ENCODE measurements around the gene KANSL1. TPM values are rescaled to one million over a fixed set of nuclear protein-coding genes. Genes with fewer than 3 reads are reported as not detected.

KANSL1 gene
- total and polyA plus RNA-seq, 2 donors (not counting 1 experiment from before 2014, with no cell fraction given): 36.8 to 233 TPM

- H3K27me3 ChIP-seq (replicated peaks in 1 of 4; ENCODE audit: control extremely low read depth in 1 of 4, control insufficient read depth in 3 of 4, insufficient read depth in 4 of 4, low read length in 3 of 4): no peaks in the 10 kb centered on the region
- no peak overlapping the region for H2AFZ ChIP-seq (ENCODE audit: insufficient read depth, low read depth, low read length, poor library complexity, severe bottlenecking)
- Mint-ChIP-seq H3K4me3 (no peak overlapping the region), H3K9me3 (ENCODE audit: insufficient read depth) (no peaks in the 10 kb centered on the region), H3K27me3 (no peaks in the 10 kb centered on the region), H3K27ac (no peak overlapping the region), H3K4me1 (no peaks in the 10 kb centered on the region)
- H3K36me3 ChIP-seq (replicated peaks in 1 of 2; ENCODE audit: control extremely low read depth in 1 of 2, control insufficient read depth in 1 of 2, extremely low read depth in 1 of 2, insufficient read depth in 2 of 2, low read length in 1 of 2): no peaks in the 10 kb centered on the region
- no peak for DNase-seq
- ATAC-seq (ENCODE audit: low read depth): no peak
- H3K27ac ChIP-seq (ENCODE audit: low read length in 2 of 2): no peak overlapping the region
- TF ChIP-seq, protein P1, sequence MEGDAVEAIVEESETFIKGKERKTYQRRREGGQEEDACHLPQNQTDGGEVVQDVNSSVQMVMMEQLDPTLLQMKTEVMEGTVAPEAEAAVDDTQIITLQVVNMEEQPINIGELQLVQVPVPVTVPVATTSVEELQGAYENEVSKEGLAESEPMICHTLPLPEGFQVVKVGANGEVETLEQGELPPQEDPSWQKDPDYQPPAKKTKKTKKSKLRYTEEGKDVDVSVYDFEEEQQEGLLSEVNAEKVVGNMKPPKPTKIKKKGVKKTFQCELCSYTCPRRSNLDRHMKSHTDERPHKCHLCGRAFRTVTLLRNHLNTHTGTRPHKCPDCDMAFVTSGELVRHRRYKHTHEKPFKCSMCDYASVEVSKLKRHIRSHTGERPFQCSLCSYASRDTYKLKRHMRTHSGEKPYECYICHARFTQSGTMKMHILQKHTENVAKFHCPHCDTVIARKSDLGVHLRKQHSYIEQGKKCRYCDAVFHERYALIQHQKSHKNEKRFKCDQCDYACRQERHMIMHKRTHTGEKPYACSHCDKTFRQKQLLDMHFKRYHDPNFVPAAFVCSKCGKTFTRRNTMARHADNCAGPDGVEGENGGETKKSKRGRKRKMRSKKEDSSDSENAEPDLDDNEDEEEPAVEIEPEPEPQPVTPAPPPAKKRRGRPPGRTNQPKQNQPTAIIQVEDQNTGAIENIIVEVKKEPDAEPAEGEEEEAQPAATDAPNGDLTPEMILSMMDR (IDR thresholded peaks at IDR 0.05): no peak
- no peak for TF ChIP-seq EZH2 (IDR thresholded peaks at IDR 0.05; ENCODE audit: borderline replicate concordance, insufficient read depth, low read depth, low read length, poor library complexity, severe bottlenecking)
- no peaks in the 10 kb centered on the region for H3K9me3 ChIP-seq (ENCODE audit: control extremely low read depth in 1 of 3, control insufficient read depth in 2 of 3, insufficient read depth in 1 of 3, low read length in 2 of 3)
- CTCF ChIA-PET: interaction anchor here (0.6 to 7.6 kb wide), 15 partner anchors 11 to 285 kb away, joined by 3 to 122 read pairs (median 4); partner anchors contain the start of gene KANSL1
- H3K4me1 ChIP-seq (ENCODE audit: control insufficient read depth in 2 of 2, insufficient read depth in 2 of 2, low read length in 2 of 2): peaks cover 0 to 5% of the 10 kb centered on the region in 2 donors
- POLR2A ChIA-PET: no interaction called here
- no peaks in the 10 kb centered on the region for H3K79me2 ChIP-seq (ENCODE audit: control insufficient read depth, insufficient read depth, low read length)
- 87% methylated on average over 13 of the region's 13 CpGs for WGBS (ENCODE audit: insufficient coverage)
- H3K9ac ChIP-seq (ENCODE audit: low read length): no peak overlapping the region
- H4K20me1 ChIP-seq (ENCODE audit: control insufficient read depth, insufficient read depth, low read length, poor library complexity, severe bottlenecking): no peaks in the 10 kb centered on the region
- H3K4me2 ChIP-seq (replicated peaks; ENCODE audit: low read depth, low read length, poor library complexity, severe bottlenecking): no peak overlapping the region
- intact Hi-C loops (cut with micrococcal nuclease): loop anchor here (1.0 kb wide), 2 partner anchors 43 to 60 kb away; no protein-coding TSS in a partner anchor
- H3K4me3 ChIP-seq (ENCODE audit: control extremely low read depth in 1 of 5, extremely low read depth in 1 of 5, insufficient read depth in 1 of 5, low read depth in 2 of 5, low read length in 4 of 5): no peak overlapping the region
Observed at GRCh38 chr17:46001390-46002310, 191.6 kb downstream of the KANSL1 start.

DNA sequence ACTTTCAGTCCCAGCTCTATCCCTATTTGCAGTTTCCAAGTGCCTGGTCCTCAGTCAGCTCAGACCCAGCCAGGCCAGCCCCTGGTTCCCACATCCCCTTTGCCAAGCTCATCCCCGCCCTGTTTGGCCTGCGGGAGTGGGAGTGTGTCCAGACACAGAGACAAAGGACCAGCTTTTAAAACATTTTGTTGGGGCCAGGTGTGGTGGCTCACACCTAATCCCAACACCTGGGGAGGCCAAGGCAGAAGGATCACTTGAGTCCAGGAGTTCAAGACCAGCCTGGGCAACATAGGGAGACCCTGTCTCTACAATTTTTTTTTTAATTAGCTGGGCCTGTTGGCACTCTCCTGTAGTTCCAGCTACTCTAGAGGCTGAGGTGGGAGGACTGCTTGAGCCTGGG lies 192.5 kb downstream of the KANSL1 start:
- Histone ChIP-seq H3K9me3 (ENCODE audit: control extremely low read depth in 1 of 3, control insufficient read depth in 2 of 3, insufficient read depth in 1 of 3, low read length in 2 of 3) (no peaks in the 10 kb centered on the region), H2AFZ (ENCODE audit: insufficient read depth, low read depth, low read length, poor library complexity, severe bottlenecking) (no peak overlapping the region), H4K20me1 (ENCODE audit: control insufficient read depth, insufficient read depth, low read length, poor library complexity, severe bottlenecking) (no peaks in the 10 kb centered on the region), H3K27me3 (replicated peaks in 1 of 4; ENCODE audit: control extremely low read depth in 1 of 4, control insufficient read depth in 3 of 4, insufficient read depth in 4 of 4, low read length in 3 of 4) (no peaks in the 10 kb centered on the region), H3K4me2 (replicated peaks; ENCODE audit: low read depth, low read length, poor library complexity, severe bottlenecking) (no peak overlapping the region), H3K4me3 (ENCODE audit: control extremely low read depth in 1 of 5, extremely low read depth in 1 of 5, insufficient read depth in 1 of 5, low read depth in 2 of 5, low read length in 4 of 5) (no peak overlapping the region), H3K79me2 (ENCODE audit: control insufficient read depth, insufficient read depth, low read length) (no peaks in the 10 kb centered on the region), H3K27ac (ENCODE audit: low read length in 2 of 2) (no peak overlapping the region), H3K4me1 (ENCODE audit: control insufficient read depth in 2 of 2, insufficient read depth in 2 of 2, low read length in 2 of 2) (peaks cover 0 to 5% of the 10 kb centered on the region in 2 donors), H3K36me3 (replicated peaks in 1 of 2; ENCODE audit: control extremely low read depth in 1 of 2, control insufficient read depth in 1 of 2, extremely low read depth in 1 of 2, insufficient read depth in 2 of 2, low read length in 1 of 2) (no peaks in the 10 kb centered on the region), H3K9ac (ENCODE audit: low read length) (no peak overlapping the region)
- intact Hi-C loops (cut with micrococcal nuclease): no loop called here
- no peaks in the 10 kb centered on the region for H3K9me3 Mint-ChIP-seq (ENCODE audit: insufficient read depth)
- no peak overlapping the region for H3K27ac Mint-ChIP-seq
- ChIA-PET POLR2A (no interaction called here), CTCF (interaction anchor here (1.2 to 7.6 kb wide), 9 partner anchors 10 to 286 kb away, joined by 3 to 122 read pairs (median 11); partner anchors contain the start of gene KANSL1)
- H3K4me3 Mint-ChIP-seq: no peak overlapping the region
- H3K27me3 Mint-ChIP-seq: no peaks in the 10 kb centered on the region
- no peaks in the 10 kb centered on the region for H3K4me1 Mint-ChIP-seq
- no peak for TF ChIP-seq EZH2 (IDR thresholded peaks at IDR 0.05; ENCODE audit: borderline replicate concordance, insufficient read depth, low read depth, low read length, poor library complexity, severe bottlenecking)
- TF ChIP-seq, protein P1 (IDR thresholded peaks at IDR 0.05): no peak
- 100% methylated on average over 1 of the region's 2 CpGs for WGBS (ENCODE audit: insufficient coverage)
- ATAC-seq (ENCODE audit: low read depth) (no peak), DNase-seq (no peak)
